GM12874 (cell line): Measurements from ENCODE around the gene AGPAT3.

Experiments
- TF ChIP-seq, protein P1 (sequence below): IDR thresholded peaks from 2 replicates; pipeline ENCODE4 v1.5.1; 2011; ENCODE audit warnings: low read depth, mild to moderate bottlenecking, control low read depth, low read length, moderate library complexity; ENCODE audit not compliant: insufficient read depth

AGPAT3 gene

DNA sequence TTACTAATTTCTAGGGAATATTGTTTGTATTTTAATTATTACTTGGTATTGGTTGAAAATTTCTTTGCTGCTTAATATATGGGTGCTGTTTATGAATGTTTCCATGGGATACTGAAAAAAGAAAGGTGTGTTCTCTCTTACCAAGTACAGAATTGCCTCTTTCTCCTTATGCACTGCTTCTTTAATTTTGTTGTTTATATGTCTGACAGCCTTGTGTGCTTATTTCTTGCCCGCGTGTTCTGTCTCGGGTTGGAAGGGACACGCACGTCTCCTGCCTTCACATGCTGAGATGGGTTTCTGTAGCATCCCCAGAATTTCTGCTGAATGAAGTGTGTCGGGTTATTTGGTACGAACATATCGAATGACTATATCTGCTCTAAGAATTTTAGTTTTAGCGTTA, 51.1 kb downstream of the AGPAT3 start:
- TF ChIP-seq, protein P1, sequence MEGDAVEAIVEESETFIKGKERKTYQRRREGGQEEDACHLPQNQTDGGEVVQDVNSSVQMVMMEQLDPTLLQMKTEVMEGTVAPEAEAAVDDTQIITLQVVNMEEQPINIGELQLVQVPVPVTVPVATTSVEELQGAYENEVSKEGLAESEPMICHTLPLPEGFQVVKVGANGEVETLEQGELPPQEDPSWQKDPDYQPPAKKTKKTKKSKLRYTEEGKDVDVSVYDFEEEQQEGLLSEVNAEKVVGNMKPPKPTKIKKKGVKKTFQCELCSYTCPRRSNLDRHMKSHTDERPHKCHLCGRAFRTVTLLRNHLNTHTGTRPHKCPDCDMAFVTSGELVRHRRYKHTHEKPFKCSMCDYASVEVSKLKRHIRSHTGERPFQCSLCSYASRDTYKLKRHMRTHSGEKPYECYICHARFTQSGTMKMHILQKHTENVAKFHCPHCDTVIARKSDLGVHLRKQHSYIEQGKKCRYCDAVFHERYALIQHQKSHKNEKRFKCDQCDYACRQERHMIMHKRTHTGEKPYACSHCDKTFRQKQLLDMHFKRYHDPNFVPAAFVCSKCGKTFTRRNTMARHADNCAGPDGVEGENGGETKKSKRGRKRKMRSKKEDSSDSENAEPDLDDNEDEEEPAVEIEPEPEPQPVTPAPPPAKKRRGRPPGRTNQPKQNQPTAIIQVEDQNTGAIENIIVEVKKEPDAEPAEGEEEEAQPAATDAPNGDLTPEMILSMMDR, result no peak

DNA sequence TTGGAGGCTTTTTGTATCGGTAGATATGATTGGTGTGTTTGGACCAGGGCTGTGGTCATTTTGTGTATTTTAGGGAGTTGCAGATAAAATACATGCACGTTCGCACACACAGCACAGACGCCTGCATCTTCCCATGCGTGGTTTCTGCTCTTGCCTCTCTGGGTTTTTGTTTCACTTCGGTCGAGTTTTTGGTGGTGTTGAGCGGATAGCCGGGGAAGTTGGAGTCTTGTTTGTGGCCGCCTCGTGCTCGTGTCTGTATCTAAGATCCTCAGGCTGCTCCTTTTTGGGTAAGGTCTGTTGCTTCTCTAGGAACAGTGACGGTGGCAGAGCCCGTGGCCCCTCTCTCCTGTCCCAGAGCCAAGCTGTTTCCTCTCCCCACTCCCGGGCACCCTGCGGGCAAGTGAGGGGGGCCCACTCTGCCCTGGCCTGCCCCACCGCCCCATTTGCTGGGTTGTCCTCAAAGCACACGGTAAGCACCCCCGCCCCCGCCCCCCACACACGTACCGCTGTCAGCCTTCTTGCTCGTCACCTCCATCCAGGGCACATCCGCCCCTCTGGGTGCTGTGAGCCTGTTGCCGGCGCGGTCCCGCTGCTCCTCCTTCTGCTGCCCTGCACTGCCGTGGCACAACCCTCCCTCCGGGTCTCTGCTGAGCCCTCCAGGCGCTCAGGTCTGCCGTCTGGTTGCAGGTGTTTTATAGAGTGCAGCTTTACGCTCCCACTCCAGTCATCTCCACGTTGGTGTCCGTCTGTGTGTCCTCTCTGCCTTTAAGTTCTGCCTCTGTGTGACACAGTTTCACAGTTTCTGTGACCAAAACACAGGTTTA, 51.9 kb downstream of the AGPAT3 start:
- TF ChIP-seq, protein P1, result no peak

DNA sequence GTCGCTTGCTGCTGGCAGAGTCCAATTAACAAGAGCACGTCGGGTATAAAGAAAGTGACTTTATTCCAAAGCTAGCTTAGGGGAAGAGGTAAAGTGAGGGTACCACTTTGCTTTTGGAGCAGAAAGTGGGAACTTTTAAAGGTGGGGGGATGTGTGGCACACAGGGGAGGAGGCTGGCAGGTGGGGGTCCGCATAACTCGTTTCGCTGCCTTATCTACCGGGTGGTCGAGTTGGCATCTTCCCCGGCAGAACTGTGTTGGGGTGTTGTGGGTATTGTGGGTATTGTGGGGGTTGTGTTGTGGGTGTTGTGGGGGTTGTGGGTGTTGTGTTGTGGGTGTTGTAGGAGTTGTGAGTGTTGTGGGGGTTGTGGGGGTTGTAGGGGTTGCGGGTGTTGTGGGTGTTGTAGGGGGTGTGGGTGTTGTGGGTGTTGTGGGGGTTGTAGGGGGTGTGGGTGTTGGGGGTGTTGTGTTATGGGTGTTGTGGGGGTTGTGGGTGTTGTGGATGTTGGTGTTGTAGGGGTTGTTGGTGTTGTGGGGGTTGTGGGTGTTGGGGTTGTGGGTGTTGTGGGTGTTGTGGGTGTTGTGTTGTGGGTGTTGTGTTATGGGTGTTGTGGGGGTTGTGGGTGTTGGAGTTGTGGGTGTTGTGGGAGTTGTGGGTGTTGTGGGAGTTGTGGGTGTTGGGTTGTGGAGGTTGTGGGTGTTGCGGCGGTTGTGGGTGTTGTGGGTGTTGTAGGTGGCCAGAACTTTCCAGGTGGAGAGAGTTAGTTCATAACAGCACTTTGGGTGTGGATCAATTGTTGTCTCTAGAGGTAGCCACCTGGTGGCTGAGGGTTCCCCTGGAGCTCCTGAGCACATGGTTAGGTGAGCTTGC, 52.7 kb downstream of the AGPAT3 start:
- TF ChIP-seq, protein P1, result peak; percentile 35

DNA sequence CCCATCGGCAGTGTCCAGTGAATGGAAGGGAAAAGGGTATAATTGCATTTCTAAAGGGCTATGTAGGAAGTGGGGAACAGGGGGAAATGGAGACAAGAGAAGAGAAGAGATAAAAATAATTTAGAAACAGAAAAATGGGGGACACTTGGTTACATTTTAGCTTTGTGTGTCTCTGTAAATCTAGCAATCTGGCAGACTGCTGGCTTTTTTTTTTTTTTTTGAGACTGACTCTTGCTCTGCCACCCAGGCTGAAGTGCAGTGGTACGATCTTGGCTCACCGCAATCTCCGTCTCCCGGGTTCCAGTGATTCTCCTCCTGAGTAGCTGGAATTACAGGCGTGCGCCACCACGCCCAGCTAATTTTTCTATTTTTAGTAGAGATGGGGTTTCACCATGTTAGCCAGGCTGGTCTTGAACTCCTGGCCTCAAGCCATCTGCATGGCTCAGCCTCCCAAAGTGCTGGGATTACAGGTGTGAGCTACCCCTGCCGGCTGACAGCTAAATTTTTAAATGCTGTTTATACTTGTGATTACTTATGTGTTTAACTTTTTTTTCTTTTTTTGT, 53.4 kb downstream of the AGPAT3 start:
- TF ChIP-seq, protein P1, result no peak

DNA sequence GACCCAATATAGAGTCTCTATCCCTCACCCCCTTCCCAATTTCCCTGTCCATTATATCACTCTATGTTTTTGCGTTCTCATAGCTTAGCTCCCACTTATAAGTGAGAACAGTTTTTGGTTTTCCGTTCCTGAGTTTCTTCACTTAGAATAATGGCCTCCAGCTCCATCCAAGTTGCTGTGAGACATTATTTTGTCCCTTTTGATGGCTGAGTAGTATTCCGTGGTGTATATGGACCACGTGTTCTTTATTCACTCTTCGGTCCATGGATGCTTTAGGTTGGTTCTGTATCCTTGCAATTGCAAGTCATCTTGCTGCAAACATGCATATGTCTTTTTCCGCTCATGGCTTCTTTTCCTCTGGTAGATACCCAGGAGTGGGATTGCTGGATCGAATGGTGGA, 54.3 kb downstream of the AGPAT3 start:
- TF ChIP-seq, protein P1, result no peak

DNA sequence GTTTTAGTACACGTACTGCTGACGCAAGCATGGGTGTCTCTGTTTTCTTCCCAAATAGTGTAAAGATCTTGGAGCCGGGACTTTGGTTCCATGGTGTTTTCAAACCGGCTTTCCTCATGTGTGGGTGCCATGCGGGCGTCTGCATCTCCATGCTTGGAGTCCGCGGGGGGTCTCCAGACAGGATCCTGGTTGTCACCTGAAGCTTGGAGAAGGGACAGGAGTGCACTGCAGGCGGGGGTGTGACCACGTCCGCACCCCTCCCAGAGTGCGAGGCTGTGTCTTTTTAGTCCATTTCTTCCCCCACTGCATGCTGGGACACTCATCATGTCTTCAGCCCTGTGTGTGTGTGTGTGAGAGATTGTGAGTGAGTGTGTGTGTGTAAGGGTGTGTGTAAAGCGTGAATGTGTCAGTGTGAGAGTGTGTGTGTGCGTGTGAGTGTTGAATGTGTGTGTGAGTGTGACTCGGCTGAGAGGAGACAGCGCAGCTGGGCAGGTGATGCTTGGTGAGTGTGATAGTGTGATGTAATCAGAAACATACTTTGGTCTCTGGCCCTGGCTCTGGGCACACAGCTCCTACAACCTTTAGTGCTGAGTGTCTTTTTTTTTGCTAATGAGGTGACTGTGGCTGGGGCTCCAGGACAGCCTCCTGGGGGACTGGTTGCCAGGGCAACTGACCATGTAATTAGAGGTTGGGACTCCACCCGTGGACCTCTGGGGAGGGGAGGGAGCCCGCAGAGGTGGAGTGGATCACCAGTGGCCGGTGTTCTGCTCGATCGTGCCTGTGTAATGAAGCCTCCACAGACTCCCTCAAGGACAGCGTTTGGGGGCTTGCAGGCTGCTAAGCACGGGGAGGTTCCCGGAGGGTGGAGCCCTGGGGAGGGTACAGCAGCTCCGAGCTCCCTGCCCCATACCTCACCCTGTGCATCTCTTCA, 55.1 kb downstream of the AGPAT3 start:
- TF ChIP-seq, protein P1, result no peak
